SK-N-SH treated with all-trans-retinoic acid at 6 μM for 48 hours (cell line): ENCODE measurements around the gene ELMO1.

Experiments used
- ARNTL ChIP-seq: fragments of 450-650 bp; formaldehyde crosslinking; IDR thresholded peaks from 2 replicates; pipeline ENCODE4 v1.5.0; 2020; ENCODE audit warnings: low read depth, mild to moderate bottlenecking, moderate library complexity, borderline replicate concordance
- BACH2 ChIP-seq: fragments of 250-450 bp; sonication (Bioruptor Pico); IDR thresholded peaks from 2 replicates; pipeline ENCODE4 v1.9.0; 2021; ENCODE audit warnings: mild to moderate bottlenecking, borderline replicate concordance
- CSDC2 ChIP-seq: fragments of 250-450 bp; sonication (Bioruptor Pico); IDR thresholded peaks from 2 replicates; pipeline ENCODE4 v1.5.0; 2020; ENCODE audit warnings: mild to moderate bottlenecking, moderate library complexity
- GLIS3 ChIP-seq: fragments of 250-450 bp; sonication (Bioruptor Pico); IDR thresholded peaks from 2 replicates; pipeline ENCODE4 v1.5.0; 2020; ENCODE audit warnings: mild to moderate bottlenecking, moderate library complexity
- OSR1 ChIP-seq: fragments of 250-450 bp; sonication (Bioruptor Pico); IDR thresholded peaks from 2 replicates; pipeline ENCODE4 v1.8.0; 2022; ENCODE audit warnings: moderate library complexity, mild to moderate bottlenecking, inconsistent platforms
- PATZ1 ChIP-seq: fragments of 250-450 bp; sonication (Bioruptor Pico); IDR thresholded peaks from 2 replicates; pipeline ENCODE4 v1.8.0; 2020; ENCODE audit warnings: mild to moderate bottlenecking, moderate library complexity, borderline replicate concordance
- PPARA ChIP-seq: fragments of 250-450 bp; sonication (Bioruptor Pico); IDR thresholded peaks from 2 replicates; pipeline ENCODE4 v1.5.0; 2020; ENCODE audit warnings: mild to moderate bottlenecking, borderline replicate concordance
- SNAI2 ChIP-seq: fragments of 250-450 bp; sonication (Bioruptor Pico); IDR thresholded peaks from 2 replicates; pipeline ENCODE4 v1.5.0; 2020; ENCODE audit warnings: mild to moderate bottlenecking, moderate library complexity
- TOX ChIP-seq: fragments of 250-450 bp; sonication (Bioruptor Pico); IDR thresholded peaks from 2 replicates; pipeline ENCODE4 v1.8.0; 2021; ENCODE audit warnings: mild to moderate bottlenecking, moderate library complexity, borderline replicate concordance
- ZFP3 ChIP-seq: fragments of 250-450 bp; sonication (Bioruptor Pico); IDR thresholded peaks from 2 replicates; pipeline ENCODE4 v1.5.0; 2020; ENCODE audit warnings: mild to moderate bottlenecking, moderate library complexity
- ZFP30 ChIP-seq: fragments of 450-650 bp; formaldehyde crosslinking; IDR thresholded peaks from 2 replicates; pipeline ENCODE4 v1.5.0; 2022; ENCODE audit warnings: mild to moderate bottlenecking, moderate library complexity
- ZNF565 ChIP-seq: fragments of 450-650 bp; formaldehyde crosslinking; conservative IDR thresholded peaks from 2 replicates; pipeline ENCODE4 v1.5.0; 2020; ENCODE audit warnings: low read depth, mild to moderate bottlenecking, moderate library complexity

- TF ChIP-seq SNAI2, result no peak
- TF ChIP-seq BACH2 (CRISPR knock-in tag), result no peak
- TF ChIP-seq PATZ1 (CRISPR knock-in tag), result no peak
- no peak for TF ChIP-seq PPARA (CRISPR knock-in tag)
- no peak for TF ChIP-seq ZFP3 (CRISPR knock-in tag)
- TF ChIP-seq ZNF565, result no peak
- no peak for TF ChIP-seq ARNTL (CRISPR knock-in tag)
- no peak for TF ChIP-seq TOX (CRISPR knock-in tag)
- TF ChIP-seq CSDC2 (CRISPR knock-in tag), result no peak
- no peak for TF ChIP-seq GLIS3 (CRISPR knock-in tag)
- TF ChIP-seq ZFP30 (CRISPR knock-in tag), result no peak
- TF ChIP-seq OSR1, result no peak
These were observed 353.5 kb downstream of the ELMO1 start for GRCh38 chr7:37095122-37095521.
